HG03060 (cell line): ENCODE data around the gene MTHFD2L.
A peak's percentile ranks its signal among the peaks of the same experiment; 100 is the strongest.
"Not testable (repeated sequence)": the region's sequence is repeated elsewhere in the genome, so short reads cannot be mapped to it uniquely, and the experiment has no call there.

ENCODE experiments used
- ATAC-seq: cut with Tn5 transposase; IDR thresholded peaks from one replicate; pipeline ENCODE4 v1.9.1; 2021; ENCODE audit warnings: low read depth, moderate number of reproducible peaks; ENCODE audit not compliant: unreplicated experiment

Gene MTHFD2L

DNA sequence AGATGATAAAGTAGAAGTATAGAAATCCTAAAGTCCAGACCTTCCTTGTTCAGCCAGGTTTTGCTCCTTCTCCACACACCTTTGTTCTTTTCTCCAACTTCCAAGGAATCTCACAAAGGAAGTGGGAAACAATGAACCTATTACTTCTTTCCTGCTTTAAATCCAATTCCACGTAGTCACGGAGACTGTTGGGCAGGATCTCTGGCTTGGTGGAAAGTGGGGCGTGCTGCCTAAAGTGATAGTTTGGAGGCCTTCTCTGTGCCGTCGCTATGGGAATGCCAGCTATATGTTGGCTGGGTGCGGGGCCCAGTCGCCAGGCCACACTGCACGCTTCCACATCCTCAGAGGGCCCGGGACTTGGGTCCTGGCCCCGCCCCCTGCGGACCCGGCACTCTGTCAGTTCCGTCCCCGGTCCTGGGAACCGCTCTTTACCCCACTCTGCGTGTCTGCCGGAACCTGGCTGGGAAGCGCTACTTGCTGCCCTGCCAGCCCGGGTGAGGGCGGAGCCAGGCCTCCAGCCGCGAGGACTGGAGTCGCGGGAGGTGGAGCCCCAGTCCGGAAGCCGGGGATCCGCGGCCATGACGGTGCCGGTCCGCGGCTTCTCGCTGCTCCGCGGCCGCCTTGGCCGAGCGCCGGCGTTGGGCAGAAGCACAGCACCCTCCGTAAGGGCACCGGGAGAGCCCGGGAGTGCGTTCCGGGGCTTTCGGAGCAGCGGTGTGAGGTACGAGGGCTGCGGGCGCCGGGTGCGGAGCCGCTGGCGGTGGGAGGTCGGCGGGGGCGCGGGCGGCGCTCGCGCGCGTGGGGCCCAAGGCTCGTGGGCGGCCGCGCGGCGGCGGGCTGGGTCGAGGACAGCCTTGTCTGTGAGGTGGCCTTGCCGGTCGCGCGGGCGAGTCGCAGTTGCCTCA is at the start of gene MTHFD2L:
MTHFD2L (plus strand) TSS at position 558 of the 905 bp plus-strand sequence; CDS start at position 579, 21 bp downstream.
- peak; percentile 98 for ATAC-seq

- no peak for ATAC-seq
Observed at GRCh38 chr4:74108457-74109115, 49.3 kb upstream of the MTHFD2L start.

DNA sequence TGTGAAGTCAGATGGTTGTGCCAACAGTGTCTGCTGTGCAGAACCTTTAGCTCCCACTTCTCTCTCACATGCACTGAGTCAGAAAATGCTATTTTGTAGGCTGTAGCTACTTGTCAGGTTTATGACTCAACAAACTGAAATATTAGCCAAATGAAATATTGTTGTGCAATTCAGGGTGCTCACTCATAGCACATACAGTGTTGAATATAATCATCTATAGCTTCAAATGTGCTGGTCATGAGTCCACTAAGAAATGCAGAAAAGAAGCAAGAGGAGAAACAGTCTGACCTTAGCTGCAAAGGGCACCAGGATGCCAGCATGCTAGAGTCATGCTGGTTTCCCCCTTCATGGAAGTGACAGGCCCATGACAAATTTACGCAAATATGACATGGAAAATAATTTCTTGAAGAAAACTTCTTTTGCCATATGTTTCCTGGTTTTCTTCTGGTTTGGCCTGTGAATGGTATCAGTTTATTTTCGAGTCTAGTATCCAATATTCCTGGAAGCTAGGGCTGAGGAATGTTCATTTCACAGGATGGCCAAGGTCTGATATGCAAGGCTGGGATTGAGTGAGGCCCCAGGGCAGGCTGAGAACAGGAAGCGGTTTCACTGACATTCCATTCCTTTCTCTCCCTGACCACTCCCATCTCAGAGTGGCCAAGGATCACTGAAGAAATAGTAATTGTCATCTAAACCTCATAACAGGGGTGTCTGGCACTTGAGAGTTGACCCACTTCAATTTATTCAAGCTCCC is 48.6 kb upstream of the MTHFD2L start:
- no peak for ATAC-seq

DNA sequence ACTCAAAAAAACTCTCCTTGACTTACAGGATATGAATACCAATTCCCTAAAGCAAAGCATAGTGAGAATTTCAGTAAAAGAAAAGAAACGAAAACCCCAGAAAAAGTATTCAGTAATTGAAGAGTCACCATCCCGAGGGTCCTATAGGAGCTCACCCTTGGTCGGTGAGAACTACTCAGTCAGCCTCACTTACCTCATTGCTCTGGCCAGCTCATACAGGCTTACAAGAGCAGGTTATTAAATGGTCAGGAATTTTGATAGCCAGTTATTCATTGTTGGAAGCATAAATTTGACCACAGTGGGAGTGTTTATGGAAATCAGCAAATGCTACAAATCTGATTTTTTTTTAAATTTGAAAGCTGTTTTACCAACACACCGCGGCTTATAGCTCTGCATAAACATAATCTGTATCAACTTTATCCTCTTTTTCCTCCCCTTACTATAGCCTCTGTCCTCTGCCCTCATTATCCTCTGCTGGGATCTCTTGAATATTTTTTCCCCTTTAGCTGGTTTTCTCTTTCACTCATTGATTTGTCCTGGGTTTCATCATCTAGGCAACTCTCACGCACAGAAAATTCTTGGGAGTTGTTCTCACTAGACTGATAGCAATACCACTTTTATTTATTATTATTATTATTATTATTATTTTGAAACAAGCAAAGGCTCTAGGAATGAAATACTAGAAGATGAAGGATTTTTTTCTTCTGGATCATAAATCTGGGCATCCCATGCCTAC is 47.9 kb upstream of the MTHFD2L start:
- no peak for ATAC-seq

DNA sequence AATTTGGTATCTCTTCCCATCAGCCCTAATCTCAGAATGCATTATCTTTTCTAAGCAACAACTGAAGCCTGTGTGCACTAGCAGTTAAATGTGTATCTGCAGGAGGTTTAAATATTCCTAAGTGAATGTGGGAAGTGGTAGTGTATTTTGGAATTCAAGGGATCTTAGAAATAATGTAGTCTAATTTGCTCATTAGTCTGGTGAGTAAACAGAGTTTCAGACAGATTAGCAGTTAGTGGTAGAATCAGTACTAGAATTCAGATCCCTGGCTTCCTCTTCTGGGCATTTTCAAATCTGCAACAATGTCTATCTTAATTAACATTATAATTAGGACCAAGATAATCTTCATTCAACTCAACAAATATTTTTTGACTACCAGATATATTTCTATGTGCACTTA is 47.2 kb upstream of the MTHFD2L start:
- no peak for ATAC-seq

- no peak for ATAC-seq
Observed at GRCh38 chr4:74111306-74111975, 46.5 kb upstream of the MTHFD2L start.

GRCh38 chr4:74111990-74112389 is 45.9 kb upstream of the MTHFD2L start:
- no peak for ATAC-seq

DNA sequence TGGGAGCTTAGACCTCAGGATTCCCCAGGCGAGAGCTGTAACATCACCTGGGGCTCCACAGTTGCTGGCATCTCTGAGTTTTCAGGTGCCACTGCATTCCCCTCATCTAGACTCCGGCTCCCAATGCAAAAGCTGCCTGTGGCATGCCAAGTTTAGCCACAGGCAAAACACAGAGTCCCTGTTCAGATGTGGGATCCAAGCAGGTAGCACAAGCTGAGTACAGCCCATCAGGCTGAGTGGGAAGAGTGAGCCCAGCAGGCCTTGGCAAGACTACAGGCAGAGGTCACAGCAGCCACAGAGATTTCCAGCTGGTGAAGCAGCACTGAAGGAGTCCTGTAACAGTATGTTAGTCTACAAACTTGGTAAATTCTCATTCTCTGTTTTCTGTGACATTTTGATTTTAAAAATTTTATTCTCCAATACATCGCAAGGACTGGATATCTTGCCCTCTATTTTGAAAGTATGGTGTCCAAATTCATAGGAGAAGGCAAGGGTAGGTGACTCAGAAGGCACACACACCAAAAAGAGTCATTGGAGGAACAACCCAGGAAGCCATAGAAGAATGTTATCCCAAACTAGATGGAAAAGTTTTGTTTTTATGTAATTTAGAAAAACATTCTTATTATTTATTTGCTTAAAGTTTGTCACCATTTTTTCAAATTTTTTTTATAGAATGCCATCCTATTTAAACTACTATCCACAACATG is 45.4 kb upstream of the MTHFD2L start:
- no peak for ATAC-seq

DNA sequence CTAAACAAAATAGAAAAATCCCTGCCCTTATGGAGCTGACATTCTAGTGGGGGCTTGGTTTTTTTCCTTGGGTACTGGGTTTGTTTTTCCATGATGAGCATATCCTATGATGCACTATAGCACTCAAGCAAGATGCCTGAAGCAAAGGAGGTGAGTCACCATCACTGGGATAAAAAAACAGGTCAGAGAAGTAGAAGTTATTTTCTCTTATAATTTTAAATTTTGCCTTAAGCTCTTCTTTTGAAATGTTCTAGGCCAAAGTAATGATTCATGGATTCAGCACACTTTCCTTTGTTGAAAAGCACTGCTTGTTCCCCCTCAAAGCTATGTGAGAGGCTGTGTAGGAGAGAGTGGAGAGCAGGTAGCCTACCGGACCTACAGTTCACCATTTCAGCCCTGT is 43.7 kb upstream of the MTHFD2L start:
- no peak for ATAC-seq

- ATAC-seq, result no peak
Observed at GRCh38 chr4:74117024-74117534, 40.8 kb upstream of the MTHFD2L start.

DNA sequence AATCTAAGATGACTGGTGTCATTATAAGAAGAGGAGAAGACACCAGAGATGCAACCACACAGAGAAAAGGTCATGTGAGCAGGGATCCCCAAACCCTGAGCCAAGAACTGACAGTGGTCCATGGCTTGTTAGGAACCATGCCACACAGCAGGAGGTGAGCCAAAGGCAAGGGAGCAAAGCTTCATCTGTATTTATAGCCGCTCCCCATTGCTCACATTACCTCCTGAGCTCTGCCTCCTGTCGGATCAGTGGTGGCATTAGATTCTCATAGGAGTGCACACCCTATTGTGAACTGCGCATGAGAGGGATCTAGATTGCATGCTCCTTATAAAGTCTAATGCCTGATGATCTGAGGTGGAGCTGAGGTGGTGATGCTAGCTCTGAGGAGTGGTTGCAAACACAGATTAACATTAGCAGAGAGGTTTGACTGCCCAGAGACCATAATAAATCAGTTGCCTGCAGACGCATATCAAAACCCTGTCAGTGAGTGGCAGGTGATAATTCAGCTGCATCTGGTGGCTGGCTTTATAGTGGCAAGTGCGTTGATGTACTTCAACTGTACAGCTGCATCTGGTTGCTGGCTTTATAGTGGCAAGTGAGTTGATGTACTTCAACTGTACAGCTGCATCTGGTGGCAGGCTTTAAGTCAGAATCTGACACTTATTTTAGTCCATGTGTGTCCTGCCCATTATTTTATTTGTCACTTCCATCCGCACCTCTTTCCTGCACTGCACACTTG is 39.1 kb upstream of the MTHFD2L start:
- ATAC-seq, result no peak

- no peak for ATAC-seq
Observed at GRCh38 chr4:74120086-74120485, 37.8 kb upstream of the MTHFD2L start.

GRCh38 chr4:74121643-74122579 is 36.0 kb upstream of the MTHFD2L start:
- no peak for ATAC-seq

DNA sequence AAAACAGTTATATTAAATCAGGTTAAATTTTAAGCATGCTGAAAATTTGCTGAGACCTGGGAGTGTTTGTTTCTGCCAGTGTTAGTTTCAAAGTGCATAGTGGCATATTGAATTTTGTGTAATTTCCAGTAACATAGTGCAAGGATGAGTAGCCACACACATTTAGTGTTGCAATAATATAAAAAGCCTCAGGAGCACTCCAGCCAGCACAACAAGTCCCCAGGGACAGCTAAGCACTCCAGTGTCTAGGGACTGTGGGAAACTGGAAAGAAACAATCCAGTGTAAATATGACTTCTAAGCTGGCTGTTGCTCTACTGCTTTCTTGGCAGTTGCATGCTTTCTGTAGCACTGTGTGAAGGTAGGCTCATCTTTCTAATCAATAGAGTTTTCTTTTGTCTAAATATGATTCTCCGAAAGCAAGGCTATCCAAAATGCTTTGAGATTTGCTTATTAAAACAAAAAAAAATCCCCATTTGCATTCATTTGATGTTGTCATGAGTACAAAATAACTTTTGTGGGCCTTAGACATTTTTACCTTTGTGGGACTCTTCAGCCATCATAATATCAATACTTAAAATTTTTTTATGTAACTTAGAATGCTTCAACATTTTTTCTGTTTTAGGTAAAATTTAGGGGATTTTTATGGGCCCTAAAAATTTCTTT is 34.7 kb upstream of the MTHFD2L start:
- no peak for ATAC-seq

- no peak for ATAC-seq
Observed at GRCh38 chr4:74125029-74125428, 32.9 kb upstream of the MTHFD2L start.

GRCh38 chr4:74127745-74128144 is 30.2 kb upstream of the MTHFD2L start:
- ATAC-seq, result no peak

GRCh38 chr4:74130843-74131242 is 27.1 kb upstream of the MTHFD2L start:
- not testable (repeated sequence) for ATAC-seq
